GM21447 (cell line): Measurements from ENCODE around the gene ZNF433.
"Not testable (repeated sequence)": the region's sequence is repeated elsewhere in the genome, so short reads cannot be mapped to it uniquely, and the experiment has no call there.

ENCODE experiments used
- ATAC-seq: cut with Tn5 transposase; IDR thresholded peaks from one replicate; pipeline ENCODE4 v1.9.1; 2021; ENCODE audit not compliant: unreplicated experiment

The ZNF433 gene

DNA sequence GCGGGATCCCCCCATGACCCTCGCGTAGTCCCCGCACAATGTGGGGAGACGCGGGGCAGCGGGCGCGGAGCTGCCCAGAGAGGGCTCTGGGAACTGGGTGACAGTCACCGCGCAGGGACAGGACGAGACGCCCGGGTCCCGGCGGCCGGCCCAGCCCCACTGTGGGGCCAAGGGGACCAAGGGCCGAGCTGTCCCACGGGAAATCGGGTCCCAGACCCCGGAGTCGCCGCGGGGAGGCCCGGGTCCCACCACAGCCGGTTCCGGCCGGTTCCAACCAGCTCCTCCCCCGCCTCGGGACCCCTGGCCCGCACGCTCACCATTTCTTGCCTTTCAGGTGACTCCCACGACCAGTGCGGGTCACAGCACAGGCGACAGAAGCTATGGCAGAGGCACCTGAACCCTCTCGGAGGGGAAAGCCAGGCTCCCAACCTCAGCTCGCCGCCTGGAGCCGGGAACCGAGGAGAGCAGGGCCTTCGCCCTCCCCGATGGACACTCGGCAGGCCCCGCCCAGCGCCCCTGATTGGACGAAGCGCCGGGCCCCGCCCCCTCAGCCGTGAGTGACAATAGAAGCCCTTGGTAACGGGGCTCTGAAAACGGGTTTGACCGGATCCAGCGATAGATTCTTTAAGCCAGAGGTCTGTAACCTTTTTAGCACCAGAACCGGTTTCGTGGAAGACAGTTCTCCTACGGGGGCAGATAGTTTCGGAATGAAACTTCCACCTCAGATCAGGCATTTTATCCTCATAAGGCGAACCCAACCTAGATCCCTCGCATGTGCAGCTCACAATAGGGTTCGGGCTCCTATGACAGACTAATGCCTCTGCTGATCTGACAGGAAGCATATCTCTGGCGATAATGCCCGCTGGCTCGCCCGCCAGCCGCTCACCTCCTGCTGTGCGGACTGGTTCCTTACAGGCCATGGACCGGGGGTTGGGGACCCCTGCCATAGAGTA is at the start of gene ZNF433:
ZNF433 (minus strand) TSS at position 460 of the 953 bp plus-strand sequence; CDS start at position 320, 140 bp downstream.
- ATAC-seq, result no peak

DNA sequence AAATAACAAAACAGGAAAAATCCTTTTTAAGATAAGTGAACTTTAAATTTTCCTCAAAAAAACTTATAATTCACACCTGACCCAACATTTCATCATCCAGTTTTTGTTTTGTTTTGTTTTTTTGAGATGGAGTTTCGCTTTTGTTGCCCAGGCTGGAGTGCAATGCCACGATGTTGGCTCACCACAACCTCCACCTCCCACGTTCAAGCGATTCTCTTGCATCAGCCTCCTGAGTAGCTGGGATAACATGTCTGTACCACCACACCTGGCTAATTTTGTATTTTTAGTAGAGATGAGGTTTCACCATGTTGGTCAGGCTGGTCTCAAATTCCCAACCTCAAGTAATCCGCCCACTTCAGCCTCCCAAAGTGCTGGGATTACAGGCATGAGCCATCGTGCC is 47.9 kb upstream of the ZNF433 start:
- not testable (repeated sequence) for ATAC-seq

DNA sequence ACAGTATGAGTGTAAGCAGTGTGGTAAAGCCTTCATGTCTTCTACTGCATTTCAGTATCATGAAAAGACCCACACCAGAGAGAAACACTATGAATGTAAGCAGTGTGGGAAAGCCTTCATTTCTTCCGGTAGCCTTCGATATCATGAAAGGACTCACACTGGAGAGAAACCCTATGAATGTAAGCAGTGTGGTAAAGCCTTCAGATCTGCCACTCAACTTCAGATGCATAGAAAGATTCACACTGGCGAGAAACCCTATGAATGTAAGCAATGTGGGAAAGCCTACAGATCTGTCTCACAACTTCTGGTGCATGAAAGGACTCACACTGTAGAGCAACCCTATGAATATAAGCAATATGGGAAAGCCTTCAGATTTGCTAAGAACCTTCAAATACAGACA is 41.9 kb upstream of the ZNF433 start:
- no peak for ATAC-seq

- ATAC-seq, result not testable (repeated sequence)
Measured at GRCh38 chr19:12076331-12076730, 40.9 kb upstream of the ZNF433 start.

DNA sequence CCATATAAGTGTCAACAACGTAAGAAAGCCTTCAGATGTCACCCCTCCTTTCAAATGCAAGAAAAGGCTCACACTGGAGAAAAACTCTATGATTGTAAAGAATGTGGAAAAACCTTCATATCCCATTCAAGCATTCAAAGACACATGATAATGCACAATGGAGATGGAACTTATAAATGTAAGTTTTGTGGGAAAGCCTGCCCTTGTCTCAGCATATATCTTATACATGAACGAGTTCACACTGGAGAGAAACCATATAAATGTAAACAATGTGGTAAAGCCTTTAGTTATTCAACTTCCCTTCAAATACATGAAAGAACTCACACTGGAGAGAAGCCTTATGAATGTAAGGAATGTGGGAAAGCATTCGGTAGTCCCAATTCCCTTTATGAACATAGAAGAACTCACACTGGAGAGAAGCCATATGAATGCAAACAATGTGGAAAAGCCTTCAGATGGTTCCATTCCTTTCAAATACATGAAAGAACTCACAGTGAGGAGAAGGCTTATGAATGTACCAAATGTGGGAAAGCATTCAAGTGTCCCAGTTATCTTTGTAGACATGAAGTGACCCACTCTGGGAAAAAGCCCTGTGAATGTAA is 40.2 kb upstream of the ZNF433 start:
- ATAC-seq, result no peak

DNA sequence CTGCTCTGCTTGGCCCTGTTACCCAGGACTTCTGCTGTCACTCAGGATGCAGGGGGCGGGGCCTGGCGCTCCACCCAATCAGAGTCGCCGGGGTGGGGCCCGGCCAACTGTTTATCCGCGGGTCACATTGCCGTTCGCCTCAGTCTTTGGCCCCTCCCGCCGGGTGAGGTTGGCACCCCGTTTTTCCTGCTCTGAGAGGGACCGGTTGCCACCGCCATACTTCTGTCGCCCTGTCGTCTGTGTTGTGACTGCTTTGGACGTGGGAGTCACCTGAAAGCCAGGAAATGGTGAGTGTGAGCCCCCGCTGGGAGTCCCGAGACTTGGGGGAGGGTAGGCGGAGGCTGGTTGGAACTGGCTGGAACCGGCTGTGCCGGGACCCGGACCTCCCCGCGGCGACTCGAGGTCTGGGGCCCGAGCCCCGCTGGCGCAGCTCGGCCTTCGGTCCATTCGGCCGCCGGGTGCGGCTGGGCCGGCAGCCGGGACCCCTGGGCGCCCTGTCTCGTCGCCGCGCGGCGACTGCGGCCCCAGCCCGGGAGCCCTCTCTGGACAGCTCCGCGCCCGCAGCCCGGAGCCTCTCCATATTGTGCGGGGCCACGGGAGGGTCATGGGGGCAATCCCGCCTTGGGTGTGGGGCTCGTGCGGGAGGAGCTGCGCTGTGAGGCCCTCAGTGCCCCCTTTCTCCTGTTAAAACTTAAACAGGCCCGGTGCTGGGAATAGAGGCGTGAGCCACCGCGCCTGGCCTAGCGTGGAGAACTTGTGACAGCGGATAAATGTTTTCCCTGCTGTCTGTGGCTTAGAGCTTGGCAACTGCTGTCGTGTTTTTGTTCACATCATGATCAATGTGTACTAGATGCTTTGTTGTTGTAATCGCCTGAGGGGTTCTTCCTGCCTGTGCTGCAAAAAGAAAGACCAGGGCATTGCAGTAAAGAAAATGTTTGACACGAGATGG is 29.4 kb upstream of the ZNF433 start, which contains the start of gene ZNF844:
ZNF844 (plus strand) TSS at position 142 of the 949 bp plus-strand sequence; CDS start at position 285, 143 bp downstream.
- ATAC-seq, result peak; percentile 61

DNA sequence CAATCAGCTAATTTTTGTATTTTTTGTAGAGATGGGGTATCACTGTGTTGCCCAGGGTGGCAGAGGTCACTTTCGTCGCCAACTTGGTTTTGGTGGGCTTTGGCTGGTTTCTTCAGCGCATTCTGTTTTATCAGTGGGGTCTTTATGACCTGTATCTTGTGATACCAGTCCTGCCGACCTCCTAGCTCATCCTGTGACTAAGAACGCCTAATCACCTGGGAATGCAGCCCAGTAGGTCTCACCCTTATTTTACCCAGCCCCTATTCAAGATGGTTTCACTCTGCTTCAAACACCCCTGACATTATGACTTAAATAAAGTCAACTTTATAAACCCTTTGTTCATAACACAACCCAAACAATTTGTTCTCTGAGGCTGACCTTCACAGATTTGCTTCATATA is 20.3 kb upstream of the ZNF433 start:
- ATAC-seq, result no peak

GRCh38 chr19:12052497-12053169 is 17.2 kb upstream of the ZNF433 start, which contains the start of gene ZNF878:
Gene ZNF878 (minus strand): TSS chr19:12052961. CDS start chr19:12052801, 160 bp downstream.
- ATAC-seq, result peak; percentile 86

- no peak for ATAC-seq
Measured at GRCh38 chr19:12052091-12052496, 16.6 kb upstream of the ZNF433 start.

DNA sequence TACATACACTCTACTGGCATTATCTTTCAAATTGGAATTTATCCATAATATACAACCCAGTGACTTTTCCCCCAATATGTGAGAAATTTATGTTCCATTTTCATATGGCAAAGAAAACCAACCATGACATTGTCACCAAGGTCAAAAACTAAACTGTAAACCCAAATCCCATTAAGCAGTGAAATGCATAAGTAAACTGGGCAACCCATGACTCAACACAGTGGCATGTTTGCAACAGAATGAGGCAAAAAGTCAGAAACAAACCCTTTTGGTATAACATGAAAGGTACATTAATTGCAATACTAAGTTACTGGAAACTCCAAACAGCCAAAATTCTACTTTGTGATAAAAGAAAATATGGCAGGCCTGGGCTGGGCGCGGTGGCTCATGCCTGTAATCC is 12.4 kb upstream of the ZNF433 start:
- ATAC-seq, result no peak

- ATAC-seq, result no peak
Measured at GRCh38 chr19:12043752-12044422, 8.4 kb upstream of the ZNF433 start.

- no peak for ATAC-seq
Measured at GRCh38 chr19:12042893-12043292, 7.4 kb upstream of the ZNF433 start.

DNA sequence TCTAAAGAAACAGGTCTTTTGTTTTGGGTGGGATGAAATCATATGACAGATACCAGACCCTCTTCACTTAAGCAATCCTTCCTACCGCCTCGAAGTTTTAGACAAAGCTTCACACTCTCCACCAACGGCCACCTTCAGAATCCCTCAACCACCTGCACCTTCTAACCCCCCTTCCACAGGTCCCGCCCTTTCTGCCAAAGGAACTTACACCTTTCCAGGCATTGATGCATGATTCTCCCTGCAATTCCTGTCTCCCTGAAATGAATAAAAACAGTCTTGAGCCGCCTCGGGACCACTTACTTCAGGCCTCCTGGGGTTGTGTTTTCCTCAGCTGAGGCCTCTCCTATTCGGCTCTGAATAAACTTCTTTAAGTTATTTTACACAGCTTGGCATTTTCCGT is 859 bp downstream of the ZNF433 start:
- no peak for ATAC-seq

GRCh38 chr19:12034198-12034597 is 1.3 kb downstream of the ZNF433 start:
- no peak for ATAC-seq

GRCh38 chr19:12015753-12016116 is 19.7 kb downstream of the ZNF433 start:
- no peak for ATAC-seq

DNA sequence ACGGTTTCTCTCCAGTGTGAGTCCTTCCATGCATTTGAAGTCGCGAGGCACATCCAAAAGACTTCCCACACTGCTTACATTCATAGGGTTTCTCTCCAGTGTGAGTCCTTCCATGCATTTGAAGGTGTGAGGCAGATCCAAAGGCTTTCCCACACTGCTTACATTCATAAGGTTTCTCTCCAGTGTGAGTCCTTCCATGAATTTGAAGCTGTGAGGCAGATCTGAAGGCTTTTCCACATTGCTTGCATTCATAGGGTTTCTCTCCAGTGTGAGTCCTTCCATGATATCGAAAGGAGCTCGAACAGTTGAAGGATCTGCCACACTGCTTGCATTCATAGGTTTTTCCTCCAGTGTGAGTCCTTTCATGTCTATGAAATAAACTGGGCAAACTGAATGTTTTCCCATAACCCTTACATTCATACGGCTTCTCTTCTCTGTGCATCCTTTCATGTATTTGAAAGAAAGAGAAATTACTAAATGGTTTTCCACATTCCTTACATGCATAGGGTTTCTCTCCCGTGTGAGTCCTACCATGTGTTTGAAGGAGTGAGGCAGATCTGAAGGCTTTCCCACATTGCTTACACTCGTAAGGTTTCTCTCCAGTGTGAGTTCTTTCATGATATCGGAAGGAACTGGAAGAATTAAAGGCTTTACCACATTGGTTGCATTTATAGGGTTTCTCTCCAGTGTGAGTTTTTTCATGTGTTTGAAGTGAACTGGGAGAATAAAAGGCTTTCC is 20.3 kb downstream of the ZNF433 start:
- ATAC-seq, result no peak

- no peak for ATAC-seq
Measured at GRCh38 chr19:12000152-12000981, 35.1 kb downstream of the ZNF433 start.

GRCh38 chr19:11995174-11995573 is 40.3 kb downstream of the ZNF433 start:
- ATAC-seq, result no peak
